ENCODE results near the gene TES.

TES gene

DNA sequence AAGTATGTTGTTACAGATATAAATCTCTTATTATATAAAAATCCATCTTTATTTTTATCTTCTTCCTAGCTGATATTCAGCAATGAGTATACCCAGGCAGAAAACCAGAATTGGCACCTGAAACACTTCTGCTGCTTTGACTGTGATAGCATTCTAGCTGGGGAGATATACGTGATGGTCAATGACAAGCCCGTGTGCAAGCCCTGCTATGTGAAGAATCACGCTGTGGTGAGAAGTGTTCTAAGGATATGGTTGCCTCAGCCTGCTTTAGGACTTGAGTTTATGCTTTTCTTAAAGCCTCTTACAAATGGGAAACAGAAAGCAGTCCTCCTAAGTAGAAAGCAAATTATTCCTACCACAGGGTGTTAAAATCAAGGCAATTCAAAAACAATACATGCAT, 41.9 kb downstream of the TES start:
- Histone ChIP-seq H3K9ac (ENCODE audit: low read length) (no peak overlapping the region), H3K36me3 (ENCODE audit: insufficient read depth, low read length) (peaks cover 15% of the 10 kb centered on the region), H3K9me3 (ENCODE audit: low read length) (no peaks in the 10 kb centered on the region)

DNA sequence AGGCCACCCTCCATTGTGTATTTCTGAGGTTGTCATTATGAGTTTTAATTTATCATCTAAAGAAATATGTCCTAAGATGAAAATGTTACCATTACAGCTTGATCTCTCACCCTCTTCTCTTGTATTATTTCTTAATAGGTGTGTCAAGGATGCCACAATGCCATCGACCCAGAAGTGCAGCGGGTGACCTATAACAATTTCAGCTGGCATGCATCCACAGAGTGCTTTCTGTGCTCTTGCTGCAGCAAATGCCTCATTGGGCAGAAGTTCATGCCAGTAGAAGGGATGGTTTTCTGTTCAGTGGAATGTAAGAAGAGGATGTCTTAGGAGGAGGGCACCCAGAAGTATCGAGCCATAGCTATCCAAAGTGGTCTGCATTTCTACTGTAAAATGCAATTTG, 46.8 kb downstream of the TES start:
- Histone ChIP-seq H3K27ac (ENCODE audit: low read depth, low read length) (no peak overlapping the region), H3K36me3 (ENCODE audit: insufficient read depth, low read length) (peaks cover 4% of the 10 kb centered on the region), H3K27me3 (ENCODE audit: control insufficient read depth in 1 of 2, insufficient read depth in 2 of 2, low read length in 2 of 2) (no peaks in the 10 kb centered on the region), H3K4me3 (ENCODE audit: low read depth in 1 of 2, low read length in 2 of 2) (no peak overlapping the region), H3K4me1 (ENCODE audit: insufficient read depth, low read length) (peaks cover 5% of the 10 kb centered on the region), H3K9ac (ENCODE audit: low read length) (no peak overlapping the region), H3K9me3 (ENCODE audit: low read length) (no peaks in the 10 kb centered on the region)

More for the DNA sequence above, 41.9 kb downstream of the TES start:
- H3K27me3 ChIP-seq (ENCODE audit: control insufficient read depth in 1 of 2, insufficient read depth in 2 of 2, low read length in 2 of 2): no peaks in the 10 kb centered on the region
- H3K4me3 ChIP-seq (ENCODE audit: low read depth in 1 of 2, low read length in 2 of 2): no peak overlapping the region
- H3K4me1 ChIP-seq (ENCODE audit: insufficient read depth, low read length): peaks cover 8% of the 10 kb centered on the region
- H3K27ac ChIP-seq (ENCODE audit: low read depth, low read length): no peak overlapping the region

DNA sequence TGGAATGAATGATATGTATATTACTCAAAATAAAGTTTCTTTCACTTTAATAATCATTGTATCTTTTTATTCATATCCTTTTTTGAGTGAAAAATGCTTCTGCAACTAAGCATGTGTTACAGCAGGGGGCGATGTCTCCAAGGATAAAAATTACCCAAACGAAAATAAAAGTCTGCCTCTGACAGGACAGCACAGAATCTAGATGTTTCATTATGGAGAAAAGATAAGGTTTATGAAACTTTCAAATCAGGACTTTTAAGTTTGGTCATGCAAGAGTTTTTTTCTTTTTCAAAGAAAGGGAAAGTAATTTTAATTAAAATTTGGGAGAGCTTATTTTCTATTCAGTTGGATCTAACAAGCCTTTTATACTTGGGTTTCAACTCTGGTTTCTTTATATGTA, 48.4 kb downstream of the TES start:
- no peak overlapping the region for H3K9ac ChIP-seq (ENCODE audit: low read length)
- no peaks in the 10 kb centered on the region for H3K36me3 ChIP-seq (ENCODE audit: insufficient read depth, low read length)
- H3K4me3 ChIP-seq (ENCODE audit: low read depth in 1 of 2, low read length in 2 of 2): no peak overlapping the region
- H3K27ac ChIP-seq (ENCODE audit: low read depth, low read length): peak overlapping the region; percentile 27
- H3K27me3 ChIP-seq (ENCODE audit: control insufficient read depth in 1 of 2, insufficient read depth in 2 of 2, low read length in 2 of 2): no peaks in the 10 kb centered on the region
- peaks cover 5% of the 10 kb centered on the region for H3K4me1 ChIP-seq (ENCODE audit: insufficient read depth, low read length)
- no peaks in the 10 kb centered on the region for H3K9me3 ChIP-seq (ENCODE audit: low read length)

DNA sequence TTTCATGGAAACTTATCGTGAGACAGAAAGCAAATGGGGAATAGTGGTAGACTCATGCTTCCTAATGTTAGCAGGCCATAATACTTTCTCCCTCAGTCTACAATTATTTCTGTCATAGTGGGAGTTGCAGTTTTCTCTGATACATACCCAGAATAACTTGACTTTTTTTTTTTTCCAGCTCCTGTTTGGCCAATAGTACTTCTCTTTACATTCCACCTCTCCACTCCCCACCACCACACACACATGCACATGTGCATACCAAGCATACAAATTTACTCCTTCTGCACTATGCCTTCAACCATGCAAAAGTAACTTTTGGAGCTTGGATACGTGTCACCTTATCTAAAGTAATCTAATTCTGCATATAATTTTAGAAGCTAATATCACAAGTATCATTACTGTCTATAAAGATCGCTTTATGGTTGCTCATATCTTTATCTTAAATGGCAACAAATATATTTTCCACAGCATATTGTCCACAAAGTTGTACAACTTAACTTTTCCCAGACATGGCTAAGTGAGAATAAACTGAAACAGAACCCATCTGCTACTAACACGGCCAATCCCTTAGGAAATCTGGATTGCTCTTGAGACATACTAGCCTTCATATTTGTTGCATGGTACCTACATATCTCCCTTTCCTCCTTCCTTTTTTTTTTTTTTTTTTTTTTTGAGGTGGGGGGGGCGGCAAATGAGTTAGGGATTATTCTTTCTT, 49.0 kb downstream of the TES start:
- Histone ChIP-seq H3K36me3 (ENCODE audit: insufficient read depth, low read length) (no peaks in the 10 kb centered on the region), H3K9me3 (ENCODE audit: low read length) (no peaks in the 10 kb centered on the region), H3K27ac (ENCODE audit: low read depth, low read length) (peak overlapping the region; percentile 27), H3K9ac (ENCODE audit: low read length) (no peak overlapping the region), H3K4me1 (ENCODE audit: insufficient read depth, low read length) (peaks cover 5% of the 10 kb centered on the region), H3K27me3 (ENCODE audit: control insufficient read depth in 1 of 2, insufficient read depth in 2 of 2, low read length in 2 of 2) (no peaks in the 10 kb centered on the region), H3K4me3 (ENCODE audit: low read depth in 1 of 2, low read length in 2 of 2) (no peak overlapping the region)

DNA sequence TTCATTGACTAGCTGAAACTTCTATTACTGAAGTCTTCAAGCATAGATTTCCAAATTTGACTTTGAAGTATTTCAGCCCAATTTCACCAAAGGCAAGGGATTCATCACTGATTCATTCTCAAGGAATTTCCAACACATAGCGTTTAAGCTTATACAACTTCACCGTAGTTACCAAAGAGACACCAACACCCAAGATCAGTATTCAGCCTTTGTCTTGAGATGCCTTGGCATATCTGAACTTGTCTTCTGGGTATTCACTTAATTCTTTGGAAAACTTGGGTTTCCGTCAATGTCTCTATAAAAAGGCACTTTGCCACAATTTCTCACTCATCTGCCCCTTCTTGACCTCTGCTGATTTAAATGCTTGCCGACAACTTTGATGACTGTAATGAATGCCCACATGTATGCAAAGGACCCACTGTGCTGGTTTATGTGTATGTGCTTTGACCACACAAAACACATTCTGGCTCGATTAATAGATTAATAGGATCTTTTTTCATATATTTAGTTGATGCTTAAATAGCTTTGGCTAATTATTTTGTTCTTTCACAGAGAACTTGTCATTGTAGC, 49.6 kb downstream of the TES start:
- H3K27me3 ChIP-seq (ENCODE audit: control insufficient read depth in 1 of 2, insufficient read depth in 2 of 2, low read length in 2 of 2): no peaks in the 10 kb centered on the region
- no peaks in the 10 kb centered on the region for H3K36me3 ChIP-seq (ENCODE audit: insufficient read depth, low read length)
- H3K9ac ChIP-seq (ENCODE audit: low read length): no peak overlapping the region
- no peaks in the 10 kb centered on the region for H3K9me3 ChIP-seq (ENCODE audit: low read length)
- peaks cover 5% of the 10 kb centered on the region for H3K4me1 ChIP-seq (ENCODE audit: insufficient read depth, low read length)
- H3K4me3 ChIP-seq (ENCODE audit: low read depth in 1 of 2, low read length in 2 of 2): no peak overlapping the region
- no peak overlapping the region for H3K27ac ChIP-seq (ENCODE audit: low read depth, low read length)

DNA sequence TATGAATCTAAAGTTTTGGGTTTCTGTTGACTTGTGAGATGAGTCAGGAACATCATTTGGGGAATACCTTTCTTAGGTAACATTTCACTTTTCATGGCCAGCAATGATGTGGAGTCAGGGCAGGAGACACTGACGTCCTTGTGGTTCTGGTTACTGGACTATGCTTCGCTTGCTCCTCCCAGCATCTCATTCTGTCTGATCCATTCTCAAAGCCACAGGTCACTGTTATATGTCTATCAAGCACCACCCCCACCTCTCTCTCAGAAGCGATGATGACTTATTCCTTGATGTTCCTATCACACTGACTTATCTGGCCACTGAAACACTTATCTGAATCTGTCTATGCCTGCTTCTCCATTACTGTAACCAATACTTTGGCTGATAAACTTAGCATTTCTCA, 51.6 kb downstream of the TES start:
- no peak overlapping the region for H3K27ac ChIP-seq (ENCODE audit: low read depth, low read length)
- H3K27me3 ChIP-seq (ENCODE audit: control insufficient read depth in 1 of 2, insufficient read depth in 2 of 2, low read length in 2 of 2): no peaks in the 10 kb centered on the region
- no peak overlapping the region for H3K4me3 ChIP-seq (ENCODE audit: low read depth in 1 of 2, low read length in 2 of 2)
- H3K36me3 ChIP-seq (ENCODE audit: insufficient read depth, low read length): no peaks in the 10 kb centered on the region
- H3K9ac ChIP-seq (ENCODE audit: low read length): no peak overlapping the region
- no peaks in the 10 kb centered on the region for H3K9me3 ChIP-seq (ENCODE audit: low read length)
- H3K4me1 ChIP-seq (ENCODE audit: insufficient read depth, low read length): peaks cover 5% of the 10 kb centered on the region

DNA sequence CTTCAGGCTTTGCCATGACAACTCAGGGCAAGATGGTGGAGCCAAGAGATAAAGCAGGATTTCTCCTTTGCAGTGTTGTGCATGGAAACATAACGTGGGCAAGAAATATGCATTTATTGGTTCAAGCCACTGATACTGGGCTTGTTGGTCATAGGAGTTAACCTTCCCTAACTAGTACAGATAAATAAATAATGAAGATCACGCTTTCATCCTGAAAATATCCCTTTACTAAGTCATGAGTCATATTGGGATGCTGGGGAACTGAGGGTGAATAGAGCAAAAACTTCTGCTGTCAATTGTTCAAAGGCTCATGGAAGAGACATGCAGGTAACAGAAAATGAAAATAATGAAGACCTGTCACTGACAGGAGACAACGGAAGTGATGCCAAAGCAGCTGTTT, 55.5 kb downstream of the TES start:
- no peaks in the 10 kb centered on the region for H3K9me3 ChIP-seq (ENCODE audit: low read length)
- H3K27me3 ChIP-seq (ENCODE audit: control insufficient read depth in 1 of 2, insufficient read depth in 2 of 2, low read length in 2 of 2): no peaks in the 10 kb centered on the region
- H3K4me3 ChIP-seq (ENCODE audit: low read depth in 1 of 2, low read length in 2 of 2): no peak overlapping the region
- H3K27ac ChIP-seq (ENCODE audit: low read depth, low read length): no peak overlapping the region
- no peak overlapping the region for H3K9ac ChIP-seq (ENCODE audit: low read length)
- H3K36me3 ChIP-seq (ENCODE audit: insufficient read depth, low read length): no peaks in the 10 kb centered on the region
- peaks cover 24% of the 10 kb centered on the region for H3K4me1 ChIP-seq (ENCODE audit: insufficient read depth, low read length)

DNA sequence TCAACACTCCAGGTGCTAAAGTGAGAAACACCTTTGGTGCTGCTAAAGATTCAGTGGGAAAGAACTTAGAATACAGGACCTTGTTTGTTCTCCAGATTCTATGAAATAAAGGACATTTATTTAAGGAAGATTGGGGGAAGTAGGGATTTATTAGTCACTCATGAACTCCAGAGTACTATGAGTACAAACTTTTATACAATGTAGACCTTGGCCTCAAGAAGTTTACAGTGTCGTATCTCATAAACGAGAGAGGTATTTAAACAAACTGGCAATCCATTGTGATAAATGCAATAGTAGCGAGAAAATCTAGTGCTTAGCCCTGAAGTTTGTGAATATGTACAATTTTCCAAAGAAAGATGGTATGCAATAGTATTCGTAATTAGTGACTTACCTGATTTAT, 59.1 kb downstream of the TES start:
- Histone ChIP-seq H3K9me3 (ENCODE audit: low read length) (no peaks in the 10 kb centered on the region), H3K27ac (ENCODE audit: low read depth, low read length) (peak overlapping the region; percentile 83)

DNA sequence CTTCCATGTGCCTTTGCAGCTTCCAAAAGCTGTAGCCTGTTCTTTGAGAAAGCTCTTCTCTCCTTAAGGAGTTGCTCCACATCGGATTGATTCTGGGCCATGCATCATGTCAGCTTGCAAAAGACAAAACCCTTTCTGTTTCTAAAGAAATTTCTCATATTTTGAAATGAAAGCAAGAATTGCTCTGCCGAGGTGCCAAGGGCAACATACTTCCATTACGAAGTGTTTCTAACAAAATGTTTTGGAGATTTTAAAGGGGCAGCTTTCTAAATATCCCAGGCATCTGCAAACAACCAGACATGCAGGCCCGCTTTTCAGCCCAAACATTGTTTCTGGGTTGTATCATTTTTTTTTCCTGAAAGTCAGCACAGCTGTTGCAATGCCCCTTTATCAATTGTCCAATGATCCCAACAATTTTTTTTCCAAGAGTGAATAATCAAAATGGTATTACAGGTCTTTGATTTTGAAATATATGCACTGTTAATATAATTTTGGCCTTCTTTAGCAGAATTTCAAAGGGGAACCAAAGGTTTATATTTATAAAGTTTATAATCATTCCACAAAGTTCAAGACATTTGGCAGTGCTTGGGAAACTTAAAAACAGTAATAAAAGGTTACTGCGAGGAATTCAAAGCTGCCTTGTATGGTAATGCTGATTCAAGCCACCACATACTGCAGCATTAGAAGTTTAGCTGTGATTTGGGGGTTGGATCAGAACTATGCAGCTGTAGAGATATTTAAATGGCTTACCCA, 61.0 kb downstream of the TES start:
- Histone ChIP-seq H3K27ac (ENCODE audit: low read depth, low read length) (peak overlapping the region; percentile 83), H3K27me3 (ENCODE audit: control insufficient read depth in 1 of 2, insufficient read depth in 2 of 2, low read length in 2 of 2) (no peaks in the 10 kb centered on the region), H3K9ac (ENCODE audit: low read length) (no peak overlapping the region)

More for the DNA sequence above, 59.1 kb downstream of the TES start:
- H3K4me1 ChIP-seq (ENCODE audit: insufficient read depth, low read length): peaks cover 44% of the 10 kb centered on the region
- H3K4me3 ChIP-seq (ENCODE audit: low read depth in 1 of 2, low read length in 2 of 2): no peak overlapping the region
- H3K9ac ChIP-seq (ENCODE audit: low read length): no peak overlapping the region
- H3K36me3 ChIP-seq (ENCODE audit: insufficient read depth, low read length): no peaks in the 10 kb centered on the region
- no peaks in the 10 kb centered on the region for H3K27me3 ChIP-seq (ENCODE audit: control insufficient read depth in 1 of 2, insufficient read depth in 2 of 2, low read length in 2 of 2)

DNA sequence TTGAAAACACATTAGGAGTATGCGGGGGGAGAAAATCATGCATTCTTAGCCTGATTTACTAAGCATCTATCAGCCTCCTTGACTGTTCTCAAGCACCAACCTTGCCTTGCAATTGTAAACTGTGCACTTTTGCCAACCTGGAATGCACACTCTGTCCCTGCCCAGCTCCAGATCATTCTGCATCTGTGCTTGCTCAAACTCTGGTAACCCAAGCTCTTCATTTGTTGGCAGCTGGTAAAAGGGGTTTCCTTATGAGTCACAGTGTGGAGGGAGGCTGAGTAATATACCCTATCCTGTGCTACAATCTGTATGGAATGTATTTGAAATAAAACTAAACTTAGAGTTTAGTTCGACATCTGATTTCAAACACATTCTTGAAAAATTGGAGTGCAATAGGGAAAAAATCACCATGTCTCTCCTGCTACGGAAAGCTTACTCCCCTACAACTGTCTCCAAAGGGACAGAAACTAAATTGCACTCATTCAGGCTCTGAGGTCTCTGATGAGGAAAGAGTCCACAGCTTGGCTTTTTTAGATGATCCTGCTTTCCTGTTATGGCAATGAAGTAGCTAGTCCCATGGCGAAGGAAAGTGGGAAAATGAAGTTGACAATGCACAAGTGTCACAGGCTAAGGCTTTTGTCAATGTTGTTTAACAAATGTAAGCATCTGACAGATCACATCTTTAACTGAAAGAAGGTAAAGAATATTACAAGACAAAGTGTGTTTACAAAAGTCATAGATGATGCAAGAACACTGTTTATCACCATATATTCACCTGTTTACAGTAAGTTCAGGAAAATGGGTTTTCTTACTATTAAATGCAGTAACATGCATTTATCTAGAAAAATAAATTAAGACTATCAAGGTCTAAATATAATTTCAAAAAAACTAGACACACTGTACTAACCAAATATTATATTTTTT, 61.9 kb downstream of the TES start:
- Histone ChIP-seq H3K9me3 (ENCODE audit: low read length) (no peaks in the 10 kb centered on the region), H3K27ac (ENCODE audit: low read depth, low read length) (peak overlapping the region; percentile 83), H3K27me3 (ENCODE audit: control insufficient read depth in 1 of 2, insufficient read depth in 2 of 2, low read length in 2 of 2) (no peaks in the 10 kb centered on the region), H3K4me3 (ENCODE audit: low read depth in 1 of 2, low read length in 2 of 2) (peak overlapping the region in 1 of 2 donors; percentile 37), H3K9ac (ENCODE audit: low read length) (peak overlapping the region; percentile 31), H3K4me1 (ENCODE audit: insufficient read depth, low read length) (peaks cover 44% of the 10 kb centered on the region), H3K36me3 (ENCODE audit: insufficient read depth, low read length) (no peaks in the 10 kb centered on the region)

More for the DNA sequence above, 61.0 kb downstream of the TES start:
- peaks cover 44% of the 10 kb centered on the region for H3K4me1 ChIP-seq (ENCODE audit: insufficient read depth, low read length)
- no peaks in the 10 kb centered on the region for H3K9me3 ChIP-seq (ENCODE audit: low read length)
- H3K4me3 ChIP-seq (ENCODE audit: low read depth in 1 of 2, low read length in 2 of 2): peak overlapping the region in 1 of 2 donors; percentile 13
- H3K36me3 ChIP-seq (ENCODE audit: insufficient read depth, low read length): no peaks in the 10 kb centered on the region

Data from muscle layer of colon (tissue), 2 donors.